ENCODE results near the gene PLAAT3.

DNA sequence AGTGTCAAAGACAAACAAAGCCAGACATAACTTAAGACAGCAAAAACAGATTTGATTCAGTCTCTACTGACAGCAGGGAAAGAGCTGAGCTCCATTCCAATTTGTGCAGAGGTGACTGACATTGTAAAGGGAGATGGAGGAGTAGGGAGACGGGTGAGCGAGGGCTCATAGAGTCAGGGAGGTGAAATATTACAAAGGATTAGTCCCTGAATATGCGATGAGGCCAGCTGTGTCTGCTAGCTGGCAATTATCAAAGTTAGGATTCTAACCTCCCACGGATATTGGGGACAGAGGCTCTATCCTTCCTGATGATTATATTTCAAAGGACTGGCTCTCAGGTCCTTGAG, 59.4 kb downstream of the PLAAT3 start:
- TF ChIP-seq, protein P1, sequence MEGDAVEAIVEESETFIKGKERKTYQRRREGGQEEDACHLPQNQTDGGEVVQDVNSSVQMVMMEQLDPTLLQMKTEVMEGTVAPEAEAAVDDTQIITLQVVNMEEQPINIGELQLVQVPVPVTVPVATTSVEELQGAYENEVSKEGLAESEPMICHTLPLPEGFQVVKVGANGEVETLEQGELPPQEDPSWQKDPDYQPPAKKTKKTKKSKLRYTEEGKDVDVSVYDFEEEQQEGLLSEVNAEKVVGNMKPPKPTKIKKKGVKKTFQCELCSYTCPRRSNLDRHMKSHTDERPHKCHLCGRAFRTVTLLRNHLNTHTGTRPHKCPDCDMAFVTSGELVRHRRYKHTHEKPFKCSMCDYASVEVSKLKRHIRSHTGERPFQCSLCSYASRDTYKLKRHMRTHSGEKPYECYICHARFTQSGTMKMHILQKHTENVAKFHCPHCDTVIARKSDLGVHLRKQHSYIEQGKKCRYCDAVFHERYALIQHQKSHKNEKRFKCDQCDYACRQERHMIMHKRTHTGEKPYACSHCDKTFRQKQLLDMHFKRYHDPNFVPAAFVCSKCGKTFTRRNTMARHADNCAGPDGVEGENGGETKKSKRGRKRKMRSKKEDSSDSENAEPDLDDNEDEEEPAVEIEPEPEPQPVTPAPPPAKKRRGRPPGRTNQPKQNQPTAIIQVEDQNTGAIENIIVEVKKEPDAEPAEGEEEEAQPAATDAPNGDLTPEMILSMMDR (IDR thresholded peaks at IDR 0.05) = no peak
- TF ChIP-seq POLR2A (IDR thresholded peaks at IDR 0.05) = no peak
